ENCODE data around the gene WARS2.

The WARS2 gene

DNA sequence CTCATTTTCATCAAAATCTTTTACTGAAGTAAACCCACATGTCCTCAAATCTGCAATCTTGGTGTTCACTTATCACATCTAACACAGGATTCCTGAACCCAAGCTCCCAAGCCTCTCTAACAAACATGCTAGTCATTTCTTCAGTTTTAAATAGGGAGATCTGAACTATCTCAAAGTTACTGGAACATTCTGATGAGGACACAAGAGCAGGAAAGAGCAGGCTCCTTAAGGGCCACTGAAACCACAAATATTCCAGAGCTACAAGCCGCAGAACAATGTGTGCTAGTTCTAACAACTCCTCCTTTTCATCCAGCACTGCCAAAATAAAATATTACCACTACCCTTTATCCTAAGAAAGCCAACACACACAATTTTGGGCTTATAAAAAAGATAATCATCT, 38.9 kb downstream of the WARS2 start:
- H3K4me3 ChIP-seq (ENCODE audit: low read length in 2 of 2) = no peak overlapping the region
- H4K8ac ChIP-seq (ENCODE audit: low read depth, low read length) = no peak overlapping the region
- no peak overlapping the region for H3K27ac ChIP-seq (replicated peaks; ENCODE audit: low read length)
- H3K4me1 ChIP-seq (ENCODE audit: control insufficient read depth in 2 of 2, insufficient read depth in 1 of 2, low read depth in 1 of 2, low read length in 2 of 2) = no peaks in the 10 kb centered on the region
- no CpG with 5 or more reads among the region's 1 CpG for WGBS, 2 donors (ENCODE audit: extremely low coverage in 2 of 2, insufficient read length in 2 of 2, insufficient replicate concordance in 1 of 2)
- no peak overlapping the region for H3K23ac ChIP-seq (ENCODE audit: low read depth, low read length, poor library complexity)
- no peak overlapping the region for H3K14ac ChIP-seq (ENCODE audit: low read length)
- no peak overlapping the region for H3K18ac ChIP-seq (ENCODE audit: low read length)
- H3K79me1 ChIP-seq (ENCODE audit: low read depth, low read length) = no peaks in the 10 kb centered on the region
- no peak overlapping the region for H2BK5ac ChIP-seq (ENCODE audit: low read length)
- no peak overlapping the region for H3K4me2 ChIP-seq (ENCODE audit: insufficient read depth, low read length, poor library complexity, severe bottlenecking)
- no peak overlapping the region for H2AK5ac ChIP-seq (ENCODE audit: low read depth, low read length)
- H2BK12ac ChIP-seq (ENCODE audit: low read length) = no peak overlapping the region
- H3K9me3 ChIP-seq (replicated peaks in 1 of 2; ENCODE audit: control insufficient read depth in 2 of 2, insufficient read depth in 1 of 2, low read depth in 1 of 2, low read length in 2 of 2) = no peaks in the 10 kb centered on the region
- H2BK15ac ChIP-seq (ENCODE audit: low read length) = no peak overlapping the region
- no peak overlapping the region for H3K9ac ChIP-seq (ENCODE audit: low read depth, low read length, poor library complexity)
- H2BK120ac ChIP-seq (ENCODE audit: low read depth, low read length) = no peak overlapping the region
- H3K36me3 ChIP-seq (replicated peaks in 1 of 2; ENCODE audit: control insufficient read depth in 2 of 2, insufficient read depth in 2 of 2, low read length in 2 of 2) = no peaks in the 10 kb centered on the region
- H3K4ac ChIP-seq (ENCODE audit: low read length) = no peak overlapping the region
- DNase-seq (ENCODE audit: low spot score) = no peak
- H3K27me3 ChIP-seq (ENCODE audit: control insufficient read depth in 3 of 3, insufficient read depth in 3 of 3, low read depth in 1 of 3, low read length in 3 of 3) = no peaks in the 10 kb centered on the region
- no peak overlapping the region for H4K91ac ChIP-seq (ENCODE audit: low read depth, low read length, poor library complexity)
- no peak overlapping the region for H2AFZ ChIP-seq (ENCODE audit: low read length)

DNA sequence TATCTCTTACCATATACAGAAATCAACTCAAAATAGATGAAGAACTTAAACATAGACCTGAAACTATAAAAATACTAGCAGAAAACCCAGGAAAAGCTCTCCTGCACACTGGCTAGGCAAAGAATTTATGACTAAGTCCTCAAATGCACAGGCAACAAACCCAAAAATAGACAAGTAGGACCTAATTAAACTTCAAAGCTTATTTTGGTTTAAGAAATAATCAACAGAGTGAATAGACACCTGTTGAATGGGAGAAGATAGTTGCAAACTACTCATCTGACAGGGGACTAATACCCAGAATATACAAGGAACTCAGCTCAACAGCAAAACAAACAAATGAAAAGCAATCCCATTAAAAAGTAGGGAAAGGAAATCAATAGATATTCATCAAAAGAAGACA, 40.7 kb downstream of the WARS2 start:
- Histone ChIP-seq H3K14ac (ENCODE audit: low read length) (no peak overlapping the region), H3K27me3 (ENCODE audit: control insufficient read depth in 3 of 3, insufficient read depth in 3 of 3, low read depth in 1 of 3, low read length in 3 of 3) (no peaks in the 10 kb centered on the region), H3K18ac (ENCODE audit: low read length) (no peak overlapping the region), H3K9ac (ENCODE audit: low read depth, low read length, poor library complexity) (no peak overlapping the region), H3K27ac (replicated peaks; ENCODE audit: low read length) (no peak overlapping the region), H2BK120ac (ENCODE audit: low read depth, low read length) (no peak overlapping the region), H2BK12ac (ENCODE audit: low read length) (no peak overlapping the region), H3K4me1 (ENCODE audit: control insufficient read depth in 2 of 2, insufficient read depth in 1 of 2, low read depth in 1 of 2, low read length in 2 of 2) (no peaks in the 10 kb centered on the region), H4K91ac (ENCODE audit: low read depth, low read length, poor library complexity) (no peak overlapping the region), H4K8ac (ENCODE audit: low read depth, low read length) (no peak overlapping the region), H3K4me3 (ENCODE audit: low read length in 2 of 2) (no peak overlapping the region), H3K79me1 (ENCODE audit: low read depth, low read length) (no peaks in the 10 kb centered on the region), H3K4ac (ENCODE audit: low read length) (no peak overlapping the region), H3K4me2 (ENCODE audit: insufficient read depth, low read length, poor library complexity, severe bottlenecking) (no peak overlapping the region), H2AFZ (ENCODE audit: low read length) (no peak overlapping the region), H2AK5ac (ENCODE audit: low read depth, low read length) (no peak overlapping the region), H2BK5ac (ENCODE audit: low read length) (no peak overlapping the region), H3K36me3 (replicated peaks in 1 of 2; ENCODE audit: control insufficient read depth in 2 of 2, insufficient read depth in 2 of 2, low read length in 2 of 2) (no peaks in the 10 kb centered on the region), H3K23ac (ENCODE audit: low read depth, low read length, poor library complexity) (no peak overlapping the region), H2BK15ac (ENCODE audit: low read length) (no peak overlapping the region), H3K9me3 (replicated peaks in 1 of 2; ENCODE audit: control insufficient read depth in 2 of 2, insufficient read depth in 1 of 2, low read depth in 1 of 2, low read length in 2 of 2) (no peaks in the 10 kb centered on the region)
- no peak for DNase-seq (ENCODE audit: low spot score)

- Histone ChIP-seq H2AFZ (ENCODE audit: low read length) (no peak overlapping the region), H2BK12ac (ENCODE audit: low read length) (no peak overlapping the region), H3K23ac (ENCODE audit: low read depth, low read length, poor library complexity) (no peak overlapping the region), H3K4ac (ENCODE audit: low read length) (no peak overlapping the region), H4K8ac (ENCODE audit: low read depth, low read length) (no peak overlapping the region), H3K18ac (ENCODE audit: low read length) (no peak overlapping the region), H3K79me1 (ENCODE audit: low read depth, low read length) (no peaks in the 10 kb centered on the region), H2AK5ac (ENCODE audit: low read depth, low read length) (no peak overlapping the region), H2BK120ac (ENCODE audit: low read depth, low read length) (no peak overlapping the region), H3K14ac (ENCODE audit: low read length) (no peak overlapping the region), H3K9me3 (replicated peaks in 1 of 2; ENCODE audit: control insufficient read depth in 2 of 2, insufficient read depth in 1 of 2, low read depth in 1 of 2, low read length in 2 of 2) (no peaks in the 10 kb centered on the region), H3K4me3 (ENCODE audit: low read length in 2 of 2) (no peak overlapping the region), H3K4me2 (ENCODE audit: insufficient read depth, low read length, poor library complexity, severe bottlenecking) (no peak overlapping the region), H3K9ac (ENCODE audit: low read depth, low read length, poor library complexity) (no peak overlapping the region), H2BK15ac (ENCODE audit: low read length) (no peak overlapping the region), H3K27me3 (ENCODE audit: control insufficient read depth in 3 of 3, insufficient read depth in 3 of 3, low read depth in 1 of 3, low read length in 3 of 3) (no peaks in the 10 kb centered on the region), H3K36me3 (replicated peaks in 1 of 2; ENCODE audit: control insufficient read depth in 2 of 2, insufficient read depth in 2 of 2, low read length in 2 of 2) (no peaks in the 10 kb centered on the region), H4K91ac (ENCODE audit: low read depth, low read length, poor library complexity) (no peak overlapping the region), H3K27ac (replicated peaks; ENCODE audit: low read length) (no peak overlapping the region), H2BK5ac (ENCODE audit: low read length) (no peak overlapping the region), H3K4me1 (ENCODE audit: control insufficient read depth in 2 of 2, insufficient read depth in 1 of 2, low read depth in 1 of 2, low read length in 2 of 2) (no peaks in the 10 kb centered on the region)
- DNase-seq (ENCODE audit: low spot score) = no peak
- no CpG with 5 or more reads among the region's 3 CpGs for WGBS, 2 donors (ENCODE audit: extremely low coverage in 2 of 2, insufficient read length in 2 of 2, insufficient replicate concordance in 1 of 2)
These were observed 43.1 kb downstream of the WARS2 start for GRCh38 chr1:119097380-119097779.

GRCh38 chr1:119093721-119094120, 46.7 kb downstream of the WARS2 start:
- Histone ChIP-seq H4K8ac (ENCODE audit: low read depth, low read length) (no peak overlapping the region), H2BK12ac (ENCODE audit: low read length) (no peak overlapping the region), H3K4me2 (ENCODE audit: insufficient read depth, low read length, poor library complexity, severe bottlenecking) (no peak overlapping the region), H3K18ac (ENCODE audit: low read length) (no peak overlapping the region), H2BK15ac (ENCODE audit: low read length) (no peak overlapping the region), H3K4ac (ENCODE audit: low read length) (no peak overlapping the region), H3K36me3 (replicated peaks in 1 of 2; ENCODE audit: control insufficient read depth in 2 of 2, insufficient read depth in 2 of 2, low read length in 2 of 2) (no peaks in the 10 kb centered on the region), H3K27me3 (ENCODE audit: control insufficient read depth in 3 of 3, insufficient read depth in 3 of 3, low read depth in 1 of 3, low read length in 3 of 3) (no peaks in the 10 kb centered on the region), H3K79me1 (ENCODE audit: low read depth, low read length) (no peaks in the 10 kb centered on the region), H2BK120ac (ENCODE audit: low read depth, low read length) (no peak overlapping the region), H2AK5ac (ENCODE audit: low read depth, low read length) (no peak overlapping the region), H3K4me1 (ENCODE audit: control insufficient read depth in 2 of 2, insufficient read depth in 1 of 2, low read depth in 1 of 2, low read length in 2 of 2) (no peaks in the 10 kb centered on the region), H3K4me3 (ENCODE audit: low read length in 2 of 2) (no peak overlapping the region), H3K9me3 (replicated peaks in 1 of 2; ENCODE audit: control insufficient read depth in 2 of 2, insufficient read depth in 1 of 2, low read depth in 1 of 2, low read length in 2 of 2) (no peaks in the 10 kb centered on the region), H2AFZ (ENCODE audit: low read length) (no peak overlapping the region), H4K91ac (ENCODE audit: low read depth, low read length, poor library complexity) (no peak overlapping the region), H3K9ac (ENCODE audit: low read depth, low read length, poor library complexity) (no peak overlapping the region), H3K23ac (ENCODE audit: low read depth, low read length, poor library complexity) (no peak overlapping the region), H3K27ac (replicated peaks; ENCODE audit: low read length) (no peak overlapping the region), H2BK5ac (ENCODE audit: low read length) (no peak overlapping the region), H3K14ac (ENCODE audit: low read length) (no peak overlapping the region)
- no CpG with 5 or more reads among the region's 1 CpG for WGBS, 2 donors (ENCODE audit: extremely low coverage in 2 of 2, insufficient read length in 2 of 2, insufficient replicate concordance in 1 of 2)
- no peak for DNase-seq (ENCODE audit: low spot score)

Data from neuronal stem cell (in vitro differentiated cells).